Hematopoietic multipotent progenitor cell treated with erythropoietin and hydrocortisone succinate and interleukin-3 and kit ligand, for 4 days (in vitro differentiated cells): ENCODE results near the gene MYO15A.

Source experiments
- DNase-seq: peaks from one replicate; pipeline ENCODE4 v3.0.0-alpha.2; 2015

Gene MYO15A

GRCh38 chr17:18224387-18225120, 116.0 kb downstream of the MYO15A start:
- DNase-seq = no peak

- DNase-seq = peak; percentile 98
Observed at GRCh38 chr17:18225121-18225641, 116.6 kb downstream of the MYO15A start, which contains the start of gene LLGL1. Gene LLGL1, plus strand, starts transcription at chr17:18225635. Its CDS starts 48 bp downstream, at chr17:18225683.

- DNase-seq = peak; percentile 52
Observed at GRCh38 chr17:18225642-18226283, 117.2 kb downstream of the MYO15A start.

GRCh38 chr17:18226284-18226945, 117.9 kb downstream of the MYO15A start:
- no peak for DNase-seq

- DNase-seq = no peak
Observed at GRCh38 chr17:18227635-18228034, 119.1 kb downstream of the MYO15A start.

GRCh38 chr17:18228176-18228682, 119.7 kb downstream of the MYO15A start:
- DNase-seq = no peak

GRCh38 chr17:18229254-18229653, 120.7 kb downstream of the MYO15A start:
- no peak for DNase-seq
